K562 (cell line): ENCODE results near the gene RNF227. TPM values are rescaled to one million over a fixed set of nuclear protein-coding genes. Genes with fewer than 3 reads are reported as not detected.
A peak's percentile ranks its signal among the peaks of the same experiment; 100 is the strongest.

Source experiments
- ATAC-seq: fragments of 200-7000 bp; cut with Tn5 transposase; 3 replicates; pipeline ENCODE4 v1.9.1; 2020; ENCODE audit warnings: moderate library complexity
- BruUV-seq: library from RNA; stranded (reverse); fragments of 400-500 nt; replicated peaks from 2 replicates; lab custom pipeline; 2021; lab: Mats Ljungman, UMichigan
- CTCF ChIA-PET: fragments of 300-600 bp; formaldehyde crosslinking; extraction: SDS; loops from one replicate; lab custom pipeline; 2021; ENCODE audit warnings: low intra/inter-chr PET ratio; lab: Yijun Ruan, JAX
- POLR2A ChIA-PET: fragments of 300-600, 350-650 bp; sonication (Branson Sonifier 250); formaldehyde crosslinking; extraction: SDS; loops from one replicate; lab custom pipeline; 2021; ENCODE audit warnings: antibody characterized with exemption, inconsistent platforms; lab: Yijun Ruan, JAX
- DNase-seq, 4 experiments: peaks; one replicate each; pipeline versions ENCODE4 v3.0.0 to v3.0.0-alpha.2; 2011 to 2018; ENCODE audit warnings: low spot score in 3 of 4, mixed read lengths in 3 of 4; ENCODE audit errors: extremely low read depth in 1 of 4
- FAIRE-seq: peaks from 2 replicates; lab custom pipeline; 2011; peaks lifted over from hg19 to GRCh38; lab: Jason Lieb, UNC
- H2AFZ ChIP-seq: 2 replicates; pipeline ENCODE4 v1.6.0; 2011; ENCODE audit warnings: low read depth, low read length, control low read depth, inconsistent platforms
- H3K27ac ChIP-seq: fragments of 200-600 bp; 3 replicates; pipeline ENCODE4 v1.8.0; 2011; ENCODE audit warnings: low read depth, mild to moderate bottlenecking, control low read depth, inconsistent platforms, low read length, moderate library complexity, mixed read lengths; ENCODE audit errors: extremely low read depth
- H3K27me3 ChIP-seq, 2 experiments: fragments of 300-600 bp in 1 of 2; 2 replicates in 1 of 2; 3 replicates in 1 of 2; pipeline versions ENCODE4 v1.6.0 to v1.8.0; 2011; ENCODE audit warnings: inconsistent platforms in 2 of 2, low read length in 2 of 2, mild to moderate bottlenecking in 1 of 2, mixed read lengths in 1 of 2, moderate library complexity in 1 of 2; ENCODE audit not compliant: control insufficient read depth in 2 of 2, insufficient read depth in 2 of 2
- H3K36me3 ChIP-seq: fragments of 300-600 bp; 3 replicates; pipeline ENCODE4 v1.8.0; 2011; ENCODE audit warnings: mild to moderate bottlenecking, low read length, inconsistent platforms; ENCODE audit not compliant: control insufficient read depth, insufficient read depth
- H3K4me1 ChIP-seq, 2 experiments: fragments of 200-600 bp in 1 of 2; replicated peaks in 1 of 2; 2 replicates in 1 of 2; 3 replicates in 1 of 2; pipeline versions ENCODE4 v1.5.1 to v1.8.0; 2011; ENCODE audit warnings: inconsistent platforms in 2 of 2, low read length in 2 of 2, mild to moderate bottlenecking in 1 of 2, mixed read lengths in 1 of 2, moderate library complexity in 1 of 2; ENCODE audit not compliant: control insufficient read depth in 2 of 2, insufficient read depth in 2 of 2
- H3K4me2 ChIP-seq: 2 replicates; pipeline ENCODE4 v1.6.1; 2011; ENCODE audit warnings: low read length, control low read depth, inconsistent platforms, mixed read lengths; ENCODE audit not compliant: insufficient read depth
- H3K4me3 ChIP-seq: fragments of 200-600 bp; sonication (generic), shearing (Covaris generic); 2 replicates; pipeline ENCODE4 v1.5.1; 2016; ENCODE audit warnings: control low read depth, inconsistent platforms
- H3K79me2 ChIP-seq: fragments of 200-600 bp; 3 replicates; pipeline ENCODE4 v1.8.0; 2011; ENCODE audit warnings: low read length, inconsistent platforms; ENCODE audit not compliant: control insufficient read depth, insufficient read depth
- H3K9ac ChIP-seq, 2 experiments: 2 replicates each; pipeline versions ENCODE4 v1.6.0 to v1.6.1; 2011; ENCODE audit warnings: low read depth in 2 of 2, low read length in 2 of 2, control low read depth in 1 of 2, inconsistent platforms in 1 of 2, mild to moderate bottlenecking in 1 of 2, mixed read lengths in 1 of 2; ENCODE audit not compliant: insufficient read depth in 1 of 2
- H3K9me1 ChIP-seq: one replicate; pipeline ENCODE4 v1.6.0; 2011; ENCODE audit warnings: inconsistent platforms, mild to moderate bottlenecking, low read length, moderate library complexity; ENCODE audit not compliant: control insufficient read depth, insufficient read depth
- H3K9me3 ChIP-seq: replicated peaks from 2 replicates; pipeline ENCODE4 v1.5.1; 2011; ENCODE audit warnings: low read depth, low read length, inconsistent platforms; ENCODE audit not compliant: control insufficient read depth, insufficient read depth
- H4K20me1 ChIP-seq: replicated peaks from 2 replicates; pipeline ENCODE4 v1.6.1; 2011; ENCODE audit warnings: low read length, inconsistent platforms, mixed read lengths; ENCODE audit not compliant: control insufficient read depth, insufficient read depth
- DIDO1 ChIP-seq: fragments of 450-650 bp; IDR thresholded peaks from 2 replicates; pipeline ENCODE4 v1.6.1; 2016; ENCODE audit warnings: low read depth, missing biosample characterization, missing genetic modification characterization
- FOXA3 ChIP-seq, 2 experiments: fragments of 450-650 bp in 1 of 2; sonication (generic) in 1 of 2; formaldehyde crosslinking; IDR thresholded peaks in 1 of 2; conservative IDR thresholded peaks in 1 of 2; 2 replicates each; pipeline versions ENCODE4 v1.4.0 to v1.8.0; 2020 to 2022; ENCODE audit warnings: mild to moderate bottlenecking in 2 of 2, missing genetic modification reagents in 1 of 2
- HDAC8 ChIP-seq: fragments of 450-650 bp; IDR thresholded peaks from 2 replicates; pipeline ENCODE4 v1.6.1; 2016; ENCODE audit warnings: mild to moderate bottlenecking, missing genetic modification characterization, moderate library complexity, missing compliant biosample characterization
- HOXB6 ChIP-seq: fragments of 250-450 bp; sonication (Bioruptor Pico); IDR thresholded peaks from 2 replicates; pipeline ENCODE4 v1.5.1; 2022; ENCODE audit warnings: mild to moderate bottlenecking, borderline replicate concordance
- KDM1A ChIP-seq, 2 experiments: fragments of 450-650 bp; IDR thresholded peaks; 2 replicates each; pipeline ENCODE4 v1.6.1; 2016; ENCODE audit warnings: mild to moderate bottlenecking in 2 of 2
- PKNOX1 ChIP-seq: fragments of 450-650 bp; IDR thresholded peaks from 2 replicates; pipeline ENCODE4 v1.6.1; 2016
- PRDM10 ChIP-seq: fragments of 450-650 bp; IDR thresholded peaks from 2 replicates; pipeline ENCODE4 v1.6.1; 2018; ENCODE audit not compliant: partially characterized antibody
- TEAD1 ChIP-seq, 2 experiments: fragments of 450-650 bp in 1 of 2; sonication (generic) in 1 of 2; formaldehyde crosslinking; IDR thresholded peaks; 2 replicates each; pipeline versions ENCODE4 v1.4.0 to v1.8.0; 2020 to 2022; ENCODE audit warnings: mild to moderate bottlenecking in 2 of 2, missing genetic modification reagents in 1 of 2
- YY1 ChIP-seq, 3 experiments: IDR thresholded peaks; 2 replicates each; pipeline ENCODE4 v1.6.1; 2011; ENCODE audit warnings: low read length in 2 of 3, mild to moderate bottlenecking in 2 of 3, moderate library complexity in 2 of 3, borderline replicate concordance in 1 of 3, control low read depth in 1 of 3, low read depth in 1 of 3; ENCODE audit not compliant: insufficient read depth in 3 of 3, insufficient replicate concordance in 2 of 3, control insufficient read depth in 1 of 3, insufficient read length in 1 of 3; ENCODE audit errors: extremely low read depth in 1 of 3
- ZNF12 ChIP-seq: sonication (generic); formaldehyde crosslinking; IDR thresholded peaks from 2 replicates; pipeline ENCODE4 v1.4.0; 2020; ENCODE audit warnings: mild to moderate bottlenecking, missing genetic modification reagents
- WGBS: fragments of 100-300 bp; shearing (Covaris generic); methylation state at CpG from one replicate; pipeline ENCODE4 v1.1.6; 2016; ENCODE audit warnings: low coverage, mixed read lengths; ENCODE audit not compliant: insufficient coverage; ENCODE audit errors: missing lambda C conversion rate; 5-methylcytosine and 5-hydroxymethylcytosine counted together
- in situ Hi-C: fragments of 300-500 bp; cut with MboI; formaldehyde crosslinking; loops from 4 replicates; pipeline ENCODE4 v1.15.0; 2018; ENCODE audit warnings: inconsistent platforms, mixed read lengths
- intact Hi-C: fragments of 100-400 bp; cut with micrococcal nuclease; formaldehyde crosslinking; loops from 2 replicates; pipeline ENCODE4 v1.14.2; 2022
- polyA plus RNA-seq, 8 experiments: library from polyadenylated mRNA; depleted of rRNA in 4 of 8; stranded (reverse) in 5 of 8; unstranded in 3 of 8; fragments of >200 nt; fragmentation: Nextera tagmentation in 2 of 8; fragmentation: Illumina TruSeq in 1 of 8; extraction: Ambion mirVana in 2 of 8; extraction: Trizol in 1 of 8; gene quantifications; 2 replicates each; pipeline versions ENCODE4 v1.2.1 to v1.2.3, GENCODE V29; 2011 to 2014; ENCODE audit warnings: inconsistent platforms in 1 of 8, missing spikeins in 1 of 8
- total RNA-seq, 7 experiments: library from RNA; depleted of rRNA in 6 of 7; stranded (reverse); fragments of >200 nt in 6 of 7; fragmentation: Illumina TruSeq in 2 of 7; extraction: Trizol in 2 of 7; gene quantifications; 2 replicates each; pipeline versions ENCODE4 v1.2.1 to v1.2.3, GENCODE V29; 2011 to 2021; ENCODE audit warnings: low replicate concordance in 1 of 7

RNF227 gene
- total and polyA plus RNA-seq, 9 of the 15 experiments (the other 6 are each of a cell fraction or from before 2014, with no cell fraction given): 1.1 to 6.7 (median 2.3) TPM

DNA sequence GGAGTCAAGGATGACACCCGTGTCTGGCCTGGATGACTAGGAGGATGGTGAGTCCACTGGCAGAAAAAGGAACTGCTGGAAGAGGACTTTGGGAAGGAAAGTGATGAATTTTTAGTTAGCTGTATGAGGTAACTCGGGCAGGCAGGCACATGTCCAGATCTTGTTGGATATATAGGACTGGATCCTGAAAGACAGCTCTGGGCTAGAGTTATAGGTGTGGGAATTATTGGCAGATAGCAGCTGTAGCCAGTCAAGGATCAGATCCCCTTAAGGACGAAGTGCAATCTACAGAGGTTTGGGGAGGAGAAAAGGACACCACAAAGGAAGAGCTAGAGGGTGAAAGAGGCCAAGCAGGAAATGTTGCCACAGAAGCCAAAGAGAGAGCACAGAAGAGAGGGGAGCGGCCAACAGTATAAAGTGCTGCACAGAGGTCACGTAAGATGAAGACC lies 48.2 kb downstream of the RNF227 start (continued):
- TF ChIP-seq HOXB6 (CRISPR knock-in tag): no peak
- no peak for TF ChIP-seq FOXA3 (CRISPR knock-in tag; conservative IDR thresholded peaks at IDR 0.05 in 1 of 2, IDR thresholded peaks at IDR 0.05 in 1 of 2)
- no peak for TF ChIP-seq ZNF12 (CRISPR knock-in tag)
- no peak for TF ChIP-seq PKNOX1
- no peak for TF ChIP-seq KDM1A (IDR thresholded peaks at IDR 0.05)
- no peak for TF ChIP-seq TEAD1 (CRISPR knock-in tag; IDR thresholded peaks at IDR 0.05)
- TF ChIP-seq DIDO1 (tag): no peak

GRCh38 chr17:7864995-7865650 lies 51.0 kb downstream of the RNF227 start:
- no peak for FAIRE-seq
- no peaks in the 10 kb centered on the region; a peak in 1 of 5 replicates for H3K4me1 ChIP-seq
- POLR2A ChIA-PET: interaction anchor here (1.0 to 1.4 kb wide), 3 partner anchors 9 to 118 kb away, joined by 3 to 5 read pairs (median 4); no protein-coding TSS in a partner anchor

More at GRCh38 chr17:7864995-7865650, 51.0 kb downstream of the RNF227 start:
- no peaks in the 10 kb centered on the region for H4K20me1 ChIP-seq
- CTCF ChIA-PET: no interaction called here
- WGBS: 92% methylated on average over 4 of the region's 5 CpGs
- no peaks in the 10 kb centered on the region for H3K27me3 ChIP-seq
- no peak overlapping the region for H3K9ac ChIP-seq
- H2AFZ ChIP-seq: no peak overlapping the region
- no peaks in the 10 kb centered on the region for H3K9me3 ChIP-seq
- TF ChIP-seq YY1 (IDR thresholded peaks at IDR 0.05; ENCODE audit: borderline replicate concordance in 1 of 3, control insufficient read depth in 1 of 3, extremely low read depth in 1 of 3, insufficient read depth in 3 of 3, insufficient read length in 1 of 3, insufficient replicate concordance in 2 of 3, low read depth in 1 of 3, low read length in 2 of 3): peak in 1 of 3 experiments; percentile 64
- TF ChIP-seq HDAC8 (tag): no peak
- TF ChIP-seq PRDM10: peak; percentile 25
- ATAC-seq (no peak), DNase-seq (no peak)
- H3K36me3 ChIP-seq: peaks cover 21% of the 10 kb centered on the region; the same call in 2 of the 3 replicates
- intact Hi-C loops: no loop called here
- H3K4me3 ChIP-seq: no peak overlapping the region
- H3K79me2 ChIP-seq: no peaks in the 10 kb centered on the region; the same call in 2 of the 3 replicates
- in situ Hi-C loops: no loop called here
- BruUV-seq: no TSS peak
- H3K27ac ChIP-seq: no peak overlapping the region
- no peak overlapping the region for H3K4me2 ChIP-seq
- H3K9me1 ChIP-seq: no peaks in the 10 kb centered on the region
